Esophagus mucosa (tissue), 1 donor: Measurements from ENCODE around the gene CIZ1. TPM values are rescaled to one million over a fixed set of nuclear protein-coding genes. Genes with fewer than 3 reads are reported as not detected.
A peak's percentile ranks its signal among the peaks of the same experiment; 100 is the strongest.
"Not testable (repeated sequence)": the region's sequence is repeated elsewhere in the genome, so short reads cannot be mapped to it uniquely, and the experiment has no call there.

Source experiments
- ATAC-seq: fragments of 200-7000 bp; cut with Tn5 transposase; one replicate; pipeline ENCODE4 v1.9.1; 2020
- total RNA-seq: library from RNA; stranded (reverse); gene quantifications from one replicate; pipeline ENCODE4 v1.2.4, GENCODE V29; 2023
- donor health status: DM: yes; HTN: yes; CAD: no.

The CIZ1 gene
- total RNA-seq, 1 donor from 2014 or later: 85.2 TPM

DNA sequence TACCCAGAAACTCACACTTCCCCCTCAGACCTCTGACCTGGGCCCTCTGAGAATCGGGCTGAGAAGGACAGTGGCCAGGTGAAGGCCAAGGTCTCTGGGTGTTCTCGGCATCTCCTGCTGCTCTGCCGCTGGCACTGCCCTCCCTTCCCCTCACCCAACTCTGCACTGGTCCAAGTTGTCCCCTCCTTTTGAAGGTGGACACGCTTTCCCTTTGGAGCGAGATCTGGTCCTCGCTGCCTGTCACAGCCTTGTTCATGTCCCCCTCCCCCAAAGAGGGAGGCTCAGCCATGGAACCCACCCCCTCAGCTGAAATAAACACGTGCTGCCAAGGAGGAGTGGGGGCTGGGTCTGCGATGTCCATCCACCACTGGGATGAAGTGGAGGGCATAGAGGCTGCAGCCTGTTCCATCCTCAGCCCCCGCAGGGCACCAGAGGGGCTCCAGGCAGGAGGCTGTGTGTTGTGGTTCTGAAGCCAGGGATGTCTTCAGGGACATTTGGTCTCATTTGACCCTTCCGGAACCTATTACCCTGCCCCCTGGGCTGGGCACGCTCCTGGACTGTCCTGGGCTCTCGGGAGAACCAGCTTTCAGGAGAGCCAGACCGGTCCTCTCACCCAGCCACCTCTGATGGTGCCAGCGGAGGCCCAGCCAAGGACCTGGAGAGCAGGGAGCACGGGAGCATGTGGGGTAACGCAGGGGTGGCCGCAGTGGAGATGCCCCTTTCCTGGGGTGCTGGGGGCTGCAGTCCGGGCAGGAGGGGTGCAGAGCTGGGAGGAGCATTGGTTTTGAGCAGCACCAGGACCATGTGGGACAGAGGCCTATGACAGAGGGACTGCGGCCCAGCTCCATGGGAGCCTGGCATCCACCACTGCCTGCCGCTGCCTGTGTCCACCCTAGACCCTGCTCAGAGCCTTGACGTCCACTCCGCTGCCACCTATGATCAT lies 46.9 kb downstream of the CIZ1 start:
- ATAC-seq: no peak

DNA sequence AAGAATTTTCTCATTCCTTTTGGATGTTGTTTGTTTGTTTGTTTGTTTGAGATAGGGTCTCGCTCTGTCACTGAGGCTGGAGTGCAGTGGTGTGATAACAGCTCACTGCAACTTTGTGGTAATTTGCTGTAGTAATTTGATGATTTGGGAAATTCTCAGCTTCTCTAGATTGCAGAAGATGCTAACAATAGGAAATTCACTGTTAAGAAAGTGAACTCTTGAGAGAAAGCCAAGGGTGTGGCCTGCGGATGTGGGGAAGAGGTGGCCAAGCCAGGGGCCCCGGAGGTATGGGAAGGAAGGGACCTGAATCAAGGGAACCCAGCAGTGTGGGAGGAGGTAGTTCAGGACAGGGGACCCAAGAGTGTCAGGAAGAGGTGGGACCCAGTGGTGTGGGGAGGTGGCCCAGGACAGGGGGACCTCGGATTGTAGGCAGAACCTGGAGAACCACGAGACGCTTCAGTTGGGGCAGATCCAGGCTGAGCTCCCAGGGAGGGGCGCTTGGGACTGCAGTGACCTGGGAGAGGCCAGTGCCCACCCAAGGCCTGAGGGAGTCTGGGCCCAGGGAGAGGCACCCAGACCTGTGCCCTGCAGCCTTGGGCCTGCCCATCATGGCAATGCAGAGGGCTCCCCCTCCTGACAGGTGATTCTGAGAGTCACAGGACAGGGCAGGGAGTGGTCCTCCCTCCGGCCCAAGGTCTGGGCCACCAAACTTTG lies 47.7 kb downstream of the CIZ1 start:
- ATAC-seq: no peak

DNA sequence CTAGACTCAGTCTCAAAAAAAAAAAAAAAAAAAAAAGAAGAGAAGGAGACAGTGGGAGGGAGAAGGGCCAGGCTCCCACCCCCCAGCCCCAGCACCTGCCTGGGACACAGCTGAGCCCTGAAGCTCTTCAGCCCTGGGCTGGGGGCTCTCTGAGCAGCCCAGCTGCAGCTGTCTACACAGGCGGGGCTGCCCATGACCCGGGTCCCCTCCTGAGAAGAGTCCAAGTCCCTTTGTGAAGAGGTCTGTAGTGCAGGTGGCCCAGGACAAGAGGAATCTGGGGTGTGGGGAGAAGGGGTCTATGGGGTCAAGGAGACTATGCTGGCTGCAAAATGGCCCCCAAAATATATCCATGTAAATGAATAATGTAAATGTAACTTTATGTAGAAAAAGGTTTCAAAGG lies 48.8 kb downstream of the CIZ1 start:
- ATAC-seq: no peak

- peak; percentile 20 for ATAC-seq
Observed at GRCh38 chr9:128142061-128142460, 49.3 kb downstream of the CIZ1 start.

DNA sequence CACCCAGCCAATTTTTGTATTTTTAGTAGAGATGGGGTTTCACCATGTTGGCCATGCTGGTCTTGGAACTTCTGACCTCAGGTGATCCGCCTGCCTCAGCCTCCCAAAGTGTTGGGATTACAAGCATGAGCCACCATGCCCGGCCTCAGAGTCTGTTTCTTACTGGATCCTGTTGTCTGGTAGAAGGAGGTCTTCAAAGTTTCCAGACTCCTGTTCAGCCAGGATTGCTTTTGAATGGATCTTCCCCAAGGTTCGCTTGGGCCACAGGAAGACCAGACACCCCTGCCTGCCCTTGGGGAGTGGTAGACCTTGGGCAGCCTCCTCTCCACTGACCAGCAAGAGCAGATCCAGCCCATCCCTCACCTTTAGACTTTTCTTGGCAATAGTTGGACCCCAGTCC lies 49.8 kb downstream of the CIZ1 start:
- ATAC-seq: no peak

- ATAC-seq: no peak
Observed at GRCh38 chr9:128139621-128140020, 51.8 kb downstream of the CIZ1 start.

DNA sequence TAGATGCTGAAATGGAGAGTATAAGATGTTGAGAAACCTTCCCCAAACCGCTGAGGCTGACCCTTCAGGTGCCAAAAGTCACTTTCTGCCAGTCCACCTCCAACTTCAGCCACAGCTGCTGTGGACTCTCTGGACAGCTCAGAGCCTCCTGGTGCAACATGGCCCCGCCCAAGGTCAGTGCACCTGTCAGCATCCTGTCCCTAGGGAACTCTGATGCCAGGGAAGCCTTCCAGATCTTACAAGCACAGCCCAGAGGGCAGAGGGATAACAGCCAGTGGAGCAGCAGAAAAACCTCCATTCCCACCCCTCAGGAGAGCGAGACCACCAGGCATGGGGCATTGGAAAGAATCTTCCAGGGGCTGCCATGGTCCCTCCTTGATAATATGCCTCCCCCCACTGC lies 53.4 kb downstream of the CIZ1 start:
- ATAC-seq: no peak

DNA sequence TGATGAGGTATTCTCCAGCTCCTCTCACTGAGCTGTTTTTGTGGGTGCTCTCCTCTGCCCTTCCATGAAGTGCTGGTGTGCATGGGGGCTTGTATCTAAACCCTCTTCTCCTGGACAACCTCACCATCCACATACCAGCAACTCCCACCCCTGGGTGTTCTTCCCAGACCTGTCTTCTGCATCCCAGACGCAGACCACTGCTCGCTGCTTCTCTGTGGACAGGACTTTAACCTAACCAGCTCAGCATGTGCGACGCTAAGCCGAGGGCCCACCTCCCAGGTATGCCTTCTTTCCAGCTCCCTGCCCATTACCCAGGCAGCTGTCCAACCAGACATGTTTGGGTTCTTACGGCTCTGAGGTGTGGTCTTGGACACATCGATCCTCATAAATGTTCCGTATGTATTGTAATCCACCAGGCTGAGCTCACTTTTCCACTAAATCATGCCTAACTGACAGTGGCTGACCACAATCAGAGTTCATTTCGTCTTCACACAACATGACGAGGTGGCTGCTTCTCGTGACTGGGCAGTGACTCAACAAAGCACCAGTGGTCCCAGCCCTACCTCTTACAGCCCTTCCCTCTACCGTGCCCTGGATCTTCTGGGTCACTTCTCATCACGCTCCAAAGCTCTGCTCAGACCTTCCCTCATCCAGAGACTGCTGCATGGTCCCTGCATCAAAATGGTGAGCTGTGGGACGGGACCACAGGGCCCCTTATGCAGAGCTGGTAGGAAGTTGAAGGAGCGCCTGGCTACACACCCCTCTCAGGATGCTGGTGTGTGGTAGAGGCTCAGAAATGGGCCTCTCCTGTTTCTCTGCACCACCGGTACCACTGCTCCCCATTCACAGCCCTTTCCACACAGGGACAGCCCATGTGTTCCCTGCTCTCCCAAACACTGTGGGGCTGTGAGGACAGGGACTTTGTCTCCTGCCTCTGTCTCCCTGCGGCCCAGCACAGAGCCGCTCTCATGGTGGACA lies 54.3 kb downstream of the CIZ1 start:
- ATAC-seq: peak; percentile 40

DNA sequence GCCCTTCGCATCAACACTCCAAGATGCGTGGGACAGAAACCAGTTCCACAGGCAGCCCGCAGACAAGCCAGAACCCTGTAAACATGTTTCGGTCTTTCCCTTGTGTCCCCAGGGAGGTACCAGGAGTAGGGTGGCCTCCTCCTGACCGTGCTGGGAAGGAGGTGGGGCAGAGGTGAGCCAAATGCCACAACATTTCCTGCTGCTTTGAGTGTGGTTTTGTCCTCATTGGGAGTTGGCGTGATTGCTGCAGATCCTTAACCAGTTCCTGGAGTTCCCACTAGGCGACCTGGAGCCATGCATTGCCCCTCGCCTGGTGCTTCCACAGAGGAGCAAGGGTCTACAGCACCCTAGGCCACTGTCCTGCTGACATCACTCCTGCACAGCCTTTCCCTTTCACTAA lies 55.8 kb downstream of the CIZ1 start:
- peak; percentile 61 for ATAC-seq

DNA sequence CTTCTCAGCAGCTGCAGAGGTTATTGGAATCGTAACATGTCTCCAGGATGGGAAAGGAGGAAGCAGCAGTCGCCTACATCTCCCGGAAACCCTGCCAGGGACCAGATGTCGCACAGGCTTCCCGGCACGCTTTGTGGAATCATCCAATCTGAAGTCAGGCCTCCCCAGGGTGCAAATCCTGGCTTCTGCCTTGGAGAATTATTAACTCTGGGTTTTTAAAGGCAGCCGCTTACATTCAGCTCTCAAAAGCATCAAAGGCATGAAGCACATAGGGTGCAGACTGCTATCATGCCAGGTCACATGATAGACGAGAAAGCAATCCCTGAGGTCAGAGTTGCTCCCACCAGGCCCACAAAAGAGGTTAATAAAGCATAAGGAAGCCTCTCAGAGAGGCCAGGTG lies 59.2 kb downstream of the CIZ1 start:
- not testable (repeated sequence) for ATAC-seq

GRCh38 chr9:128131346-128131745 lies 60.0 kb downstream of the CIZ1 start:
- ATAC-seq: not testable (repeated sequence)

DNA sequence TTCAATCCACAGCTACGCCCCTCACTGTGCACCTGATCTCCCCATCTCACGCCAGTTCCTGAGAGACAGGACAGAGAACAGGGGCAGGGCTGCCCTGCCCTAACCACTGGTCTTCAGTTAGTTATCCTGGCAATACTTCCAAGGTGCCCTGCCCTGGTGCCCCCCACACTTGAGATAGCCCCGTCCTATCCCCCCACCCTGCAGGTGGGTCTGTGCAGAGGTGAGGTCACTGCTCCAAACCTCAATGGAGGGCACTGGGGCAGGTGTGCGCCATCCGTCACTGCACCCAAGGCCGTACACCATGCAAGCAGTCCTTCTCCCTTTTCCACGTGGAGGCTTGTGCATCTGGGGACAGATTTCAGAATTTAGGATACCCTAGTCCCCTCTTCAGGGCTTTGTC lies 60.7 kb downstream of the CIZ1 start:
- not testable (repeated sequence) for ATAC-seq

DNA sequence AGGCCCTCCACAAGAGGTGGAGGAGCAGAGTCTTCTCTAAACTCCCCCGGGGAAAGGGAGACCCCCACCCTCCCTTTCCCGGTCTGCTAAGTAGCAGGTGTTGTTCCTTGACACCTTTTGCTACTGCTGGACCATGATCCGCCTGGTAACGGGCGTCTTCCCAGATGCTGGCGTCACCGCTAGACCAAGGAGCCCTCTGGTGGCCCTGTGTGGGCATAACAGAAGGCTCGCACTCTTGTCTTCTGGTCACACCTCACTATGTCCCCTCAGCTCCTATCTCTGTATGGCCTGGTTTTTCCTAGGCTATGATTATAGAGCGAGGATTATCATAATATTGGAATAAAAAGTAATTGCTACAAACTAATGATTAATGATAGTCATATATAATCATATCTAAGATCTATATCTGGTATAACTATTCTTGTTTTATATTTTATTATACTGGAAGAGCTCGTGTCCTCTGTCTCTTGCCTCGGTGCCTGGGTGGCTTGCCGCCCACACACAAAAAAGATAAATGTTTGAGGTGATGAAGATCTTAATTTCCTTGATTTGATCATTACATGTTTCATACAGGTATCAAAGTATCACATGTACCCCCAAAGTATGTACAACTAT lies 61.3 kb downstream of the CIZ1 start:
- not testable (repeated sequence) for ATAC-seq

- ATAC-seq: no peak
Observed at GRCh38 chr9:128128836-128129590, 62.4 kb downstream of the CIZ1 start.

GRCh38 chr9:128127990-128128835 lies 63.2 kb downstream of the CIZ1 start:
- peak; percentile 88 for ATAC-seq

GRCh38 chr9:128127568-128127989 lies 63.8 kb downstream of the CIZ1 start, which contains the start of gene PTGES2:
PTGES2 (minus strand) TSS chr9:128127729; CDS start chr9:128127717, 12 bp downstream.
- ATAC-seq: peak; percentile 71

GRCh38 chr9:128125580-128126354 lies 65.6 kb downstream of the CIZ1 start:
- no peak for ATAC-seq

GRCh38 chr9:128124873-128125579 lies 66.3 kb downstream of the CIZ1 start:
- no peak for ATAC-seq

GRCh38 chr9:128124451-128124850 lies 66.9 kb downstream of the CIZ1 start:
- ATAC-seq: no peak
